Endothelial cell of umbilical vein (primary cell): ENCODE results near the gene LRP6. TPM values are rescaled to one million over a fixed set of nuclear protein-coding genes. Genes with fewer than 3 reads are reported as not detected.

Experiments used
- BruUV-seq: library from RNA; stranded (reverse); fragments of 400-500 nt; replicated peaks from 2 replicates; lab custom pipeline; 2021; lab: Mats Ljungman, UMichigan
- CTCF ChIA-PET: fragments of 300-600, 350-600 bp; sonication (Branson Sonifier 250); formaldehyde crosslinking; loops from one replicate; lab custom pipeline; 2021; ENCODE audit warnings: antibody characterized with exemption, inconsistent platforms; lab: Charles Lee
- POLR2A ChIA-PET: fragments of 300-600, 350-600 bp; sonication (Branson Sonifier 250); formaldehyde crosslinking; loops from one replicate; lab custom pipeline; 2021; ENCODE audit warnings: antibody characterized with exemption, inconsistent platforms; lab: Charles Lee
- DNase-seq: peaks from one replicate; pipeline ENCODE4 v3.0.0-alpha.2; 2011; ENCODE audit warnings: low read depth, low spot score
- FAIRE-seq: peaks from 2 replicates; lab custom pipeline; 2011; peaks lifted over from hg19 to GRCh38; lab: Jason Lieb, UNC
- H2AFZ ChIP-seq: 2 replicates; pipeline ENCODE4 v1.6.0; 2012; ENCODE audit warnings: low read depth, low read length, control low read depth, inconsistent platforms
- H3K27ac ChIP-seq: 2 replicates; pipeline ENCODE4 v1.5.1; 2011; ENCODE audit warnings: low read depth, mild to moderate bottlenecking, control low read depth, low read length, moderate library complexity; ENCODE audit not compliant: insufficient read depth
- H3K27me3 ChIP-seq, 2 experiments: 2 replicates each; pipeline versions ENCODE4 v1.6.0 to v1.6.1; 2011; ENCODE audit warnings: low read length in 2 of 2, mixed read lengths in 1 of 2; ENCODE audit not compliant: control insufficient read depth in 2 of 2, insufficient read depth in 2 of 2
- H3K36me3 ChIP-seq, 2 experiments: 2 replicates in 1 of 2; 3 replicates in 1 of 2; pipeline ENCODE4 v1.5.1; 2011; ENCODE audit warnings: low read length in 2 of 2, mild to moderate bottlenecking in 1 of 2, moderate library complexity in 1 of 2; ENCODE audit not compliant: control insufficient read depth in 2 of 2, insufficient read depth in 2 of 2; ENCODE audit errors: extremely low read depth in 1 of 2
- H3K4me1 ChIP-seq: 3 replicates; pipeline ENCODE4 v1.5.1; 2011; ENCODE audit warnings: mild to moderate bottlenecking, low read length; ENCODE audit not compliant: control insufficient read depth, insufficient read depth; ENCODE audit errors: extremely low read depth
- H3K4me2 ChIP-seq: 2 replicates; pipeline ENCODE4 v1.6.1; 2011; ENCODE audit warnings: low read length, control low read depth, mixed read lengths; ENCODE audit not compliant: insufficient read depth
- H3K4me3 ChIP-seq, 3 experiments: fragments of 200-600 bp in 1 of 3; sonication (generic), shearing (Covaris generic) in 1 of 3; replicated peaks in 1 of 3; 2 replicates each; pipeline ENCODE4 v1.5.1; 2011 to 2016; ENCODE audit warnings: control low read depth in 3 of 3, low read length in 3 of 3, mild to moderate bottlenecking in 2 of 3, inconsistent platforms in 1 of 3, low read depth in 1 of 3, moderate library complexity in 1 of 3; ENCODE audit not compliant: insufficient read depth in 1 of 3
- H3K79me2 ChIP-seq: 2 replicates; pipeline ENCODE4 v1.6.0; 2012; ENCODE audit warnings: low read length, inconsistent platforms; ENCODE audit not compliant: control insufficient read depth, insufficient read depth
- H3K9ac ChIP-seq: replicated peaks from 2 replicates; pipeline ENCODE3; 2011; ENCODE audit warnings: low read length, control low read depth; ENCODE audit not compliant: insufficient read depth; ENCODE audit errors: extremely low read depth
- H3K9me1 ChIP-seq: replicated peaks from 3 replicates; pipeline ENCODE4 v1.6.0; 2011; ENCODE audit warnings: mild to moderate bottlenecking, low read length; ENCODE audit not compliant: control insufficient read depth, insufficient read depth; ENCODE audit errors: extremely low read depth
- H3K9me3 ChIP-seq: replicated peaks from 2 replicates; pipeline ENCODE4 v1.5.1; 2012; ENCODE audit warnings: low read length, inconsistent platforms; ENCODE audit not compliant: control insufficient read depth, insufficient read depth
- H4K20me1 ChIP-seq: replicated peaks from 2 replicates; pipeline ENCODE3; 2011; ENCODE audit warnings: mild to moderate bottlenecking, low read length; ENCODE audit not compliant: control insufficient read depth, insufficient read depth; ENCODE audit errors: extremely low read depth
- EZH2 ChIP-seq: IDR thresholded peaks from 2 replicates; pipeline ENCODE4 v1.6.1; 2012; ENCODE audit warnings: borderline replicate concordance, low read depth, mild to moderate bottlenecking, moderate library complexity, low read length, inconsistent platforms; ENCODE audit not compliant: severe bottlenecking
- FOS ChIP-seq: IDR thresholded peaks from 2 replicates; pipeline ENCODE4 v1.6.1; 2011; ENCODE audit warnings: mild to moderate bottlenecking, low read length, moderate library complexity, borderline replicate concordance; ENCODE audit not compliant: insufficient read depth
- GATA2 ChIP-seq: IDR thresholded peaks from 2 replicates; pipeline ENCODE4 v1.7.0; 2011; ENCODE audit warnings: low read depth, mild to moderate bottlenecking, moderate library complexity, mixed read lengths, low read length; ENCODE audit not compliant: insufficient read length, insufficient read depth
- JUN ChIP-seq: IDR thresholded peaks from 2 replicates; pipeline ENCODE4 v1.6.1; 2011; ENCODE audit warnings: borderline replicate concordance, low read depth; ENCODE audit not compliant: insufficient read length, insufficient read depth
- MYC ChIP-seq: IDR thresholded peaks from one replicate; pipeline ENCODE4 v1.6.1; 2011; ENCODE audit warnings: mild to moderate bottlenecking, low read depth, low read length
- POLR2A ChIP-seq: IDR thresholded peaks from 2 replicates; pipeline ENCODE4 v1.6.1; 2012; ENCODE audit warnings: low read depth, mild to moderate bottlenecking, control low read depth, low read length
- POLR2AphosphoS5 ChIP-seq: IDR thresholded peaks from 2 replicates; pipeline ENCODE4 v1.6.1; 2012; ENCODE audit warnings: low read depth, mild to moderate bottlenecking, control low read depth, low read length, moderate library complexity; ENCODE audit not compliant: insufficient read depth
- dilution Hi-C: fragments of 300-500 bp; cut with MboI; formaldehyde crosslinking; loops from one replicate; pipeline ENCODE4 v1.15.0; 2019; ENCODE audit warnings: low sequenced_read_pairs; ENCODE audit not compliant: extremely low pct_ligation_motif_present
- intact Hi-C: fragments of 100-400 bp; cut with micrococcal nuclease; formaldehyde crosslinking; loops from one replicate; pipeline ENCODE4 v1.10.0; 2022
- polyA plus RNA-seq, 4 experiments: library from polyadenylated mRNA; depleted of rRNA in 3 of 4; stranded (reverse) in 3 of 4; unstranded in 1 of 4; fragments of >200 nt; gene quantifications; 2 replicates each; pipeline versions ENCODE4 v1.2.1 to v1.2.3, GENCODE V29; 2011 to 2012; ENCODE audit warnings: missing spikeins in 1 of 4
- total RNA-seq: library from RNA; stranded (reverse); gene quantifications from 2 replicates; pipeline ENCODE4 v1.2.3, GENCODE V29; 2021
- TF ChIP-seq, protein P1 (sequence below), 2 donors: IDR thresholded peaks; 1 replicate in 1 of 2; 2 replicates in 1 of 2; pipeline ENCODE4 v1.5.1; 2011; ENCODE audit warnings: low read length in 2 of 2, mild to moderate bottlenecking in 2 of 2, moderate library complexity in 2 of 2, control low read depth in 1 of 2, inconsistent platforms in 1 of 2, low read depth in 1 of 2; ENCODE audit not compliant: insufficient read depth in 1 of 2; ENCODE audit errors: extremely low read depth in 1 of 2
- TF ChIP-seq, protein P2 (sequence below): IDR thresholded peaks from 2 replicates; pipeline ENCODE4 v1.6.1; 2011; ENCODE audit not compliant: insufficient read depth, insufficient read length

Gene LRP6
- total and polyA plus RNA-seq, 2 donors (not counting 3 experiments of a cell fraction or from before 2014, with no cell fraction given) = 28.5 to 41.7 TPM

DNA sequence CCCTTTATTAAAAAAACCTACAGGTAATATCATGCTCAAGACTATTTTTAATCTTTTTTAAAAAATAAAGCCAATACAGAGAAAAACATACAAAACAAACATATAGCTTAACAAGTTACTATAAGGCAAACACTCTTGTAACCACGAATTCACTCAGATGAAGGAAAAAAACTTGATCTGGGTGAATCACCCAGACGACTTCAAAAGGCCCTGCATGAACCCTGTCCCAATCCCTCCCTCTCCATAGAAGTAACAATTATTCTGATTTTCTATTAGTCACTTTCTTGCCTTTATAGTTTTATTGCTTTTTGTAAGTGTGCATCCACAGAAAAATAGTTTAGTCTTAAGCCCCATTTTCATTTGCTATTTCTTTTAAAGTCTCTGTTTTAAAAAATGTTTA is 72.6 kb downstream of the LRP6 start:
- Histone ChIP-seq H3K4me2 (no peak overlapping the region), H3K9me3 (no peaks in the 10 kb centered on the region), H3K9ac (no peak overlapping the region), H3K4me1 (peaks cover 5% of the 10 kb centered on the region), H3K79me2 (no peaks in the 10 kb centered on the region), H3K27ac (no peak overlapping the region), H2AFZ (no peak overlapping the region), H4K20me1 (peaks cover 3% of the 10 kb centered on the region), H3K9me1 (no peaks in the 10 kb centered on the region), H3K27me3 (no peaks in the 10 kb centered on the region), H3K36me3 (no peaks in the 10 kb centered on the region), H3K4me3 (no peak overlapping the region)
- dilution Hi-C loops (no loop called here), intact Hi-C loops (no loop called here)
- no TSS peak for BruUV-seq
- ChIA-PET POLR2A (no interaction called here), CTCF (interaction anchor here (1.4 kb wide), 1 partner anchor 79 kb away, joined by 3 read pairs; no protein-coding TSS in a partner anchor)
- no peak for FAIRE-seq
- TF ChIP-seq, protein P1, sequence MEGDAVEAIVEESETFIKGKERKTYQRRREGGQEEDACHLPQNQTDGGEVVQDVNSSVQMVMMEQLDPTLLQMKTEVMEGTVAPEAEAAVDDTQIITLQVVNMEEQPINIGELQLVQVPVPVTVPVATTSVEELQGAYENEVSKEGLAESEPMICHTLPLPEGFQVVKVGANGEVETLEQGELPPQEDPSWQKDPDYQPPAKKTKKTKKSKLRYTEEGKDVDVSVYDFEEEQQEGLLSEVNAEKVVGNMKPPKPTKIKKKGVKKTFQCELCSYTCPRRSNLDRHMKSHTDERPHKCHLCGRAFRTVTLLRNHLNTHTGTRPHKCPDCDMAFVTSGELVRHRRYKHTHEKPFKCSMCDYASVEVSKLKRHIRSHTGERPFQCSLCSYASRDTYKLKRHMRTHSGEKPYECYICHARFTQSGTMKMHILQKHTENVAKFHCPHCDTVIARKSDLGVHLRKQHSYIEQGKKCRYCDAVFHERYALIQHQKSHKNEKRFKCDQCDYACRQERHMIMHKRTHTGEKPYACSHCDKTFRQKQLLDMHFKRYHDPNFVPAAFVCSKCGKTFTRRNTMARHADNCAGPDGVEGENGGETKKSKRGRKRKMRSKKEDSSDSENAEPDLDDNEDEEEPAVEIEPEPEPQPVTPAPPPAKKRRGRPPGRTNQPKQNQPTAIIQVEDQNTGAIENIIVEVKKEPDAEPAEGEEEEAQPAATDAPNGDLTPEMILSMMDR (IDR thresholded peaks at IDR 0.05; ENCODE audit: extremely low read depth in 1 of 2, insufficient read depth in 1 of 2, low read depth in 1 of 2, low read length in 2 of 2) = no peak
- TF ChIP-seq JUN = no peak
- no peak for TF ChIP-seq GATA2
- TF ChIP-seq POLR2A = no peak
- TF ChIP-seq FOS = no peak
- TF ChIP-seq POLR2AphosphoS5 = no peak
- TF ChIP-seq, protein P2, sequence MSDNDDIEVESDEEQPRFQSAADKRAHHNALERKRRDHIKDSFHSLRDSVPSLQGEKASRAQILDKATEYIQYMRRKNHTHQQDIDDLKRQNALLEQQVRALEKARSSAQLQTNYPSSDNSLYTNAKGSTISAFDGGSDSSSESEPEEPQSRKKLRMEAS = no peak
- no peak for TF ChIP-seq EZH2
- TF ChIP-seq MYC = no peak
- no peak for DNase-seq
